GM12878 (cell line): ENCODE measurements around the gene SLCO2B1. TPM values are rescaled to one million over a fixed set of nuclear protein-coding genes. Genes with fewer than 3 reads are reported as not detected.

ENCODE experiments used
- ATAC-seq: fragments of 200-7000 bp; cut with Tn5 transposase; 3 replicates; pipeline ENCODE4 v1.9.1; 2020; ENCODE audit warnings: mild to moderate bottlenecking, moderate library complexity
- BruUV-seq: library from RNA; stranded (reverse); fragments of 400-500 nt; replicated peaks from 2 replicates; lab custom pipeline; 2021; lab: Mats Ljungman, UMichigan
- CTCF ChIA-PET: fragments of 300-600 bp; sonication (Branson Sonifier 250); formaldehyde crosslinking; extraction: SDS; loops from one replicate; lab custom pipeline; 2021; ENCODE audit warnings: inconsistent platforms; lab: Yijun Ruan, JAX
- POLR2A ChIA-PET: fragments of 350-600 bp; formaldehyde crosslinking; extraction: SDS; loops from one replicate; lab custom pipeline; 2021; ENCODE audit warnings: inconsistent platforms; lab: Charles Lee
- RAD21 ChIA-PET: fragments of 300-600 bp; sonication (Branson Sonifier 250); formaldehyde crosslinking; loops from one replicate; lab custom pipeline; 2023; ENCODE audit warnings: antibody characterized with exemption; ENCODE audit not compliant: unreplicated experiment; lab: Charles Lee
- SMC1A ChIA-PET: fragments of 300-600 bp; sonication (Branson Sonifier 250); formaldehyde crosslinking; loops from one replicate; lab custom pipeline; 2023; ENCODE audit not compliant: unreplicated experiment, uncharacterized antibody; lab: Charles Lee
- DNase-seq: peaks from one replicate; pipeline ENCODE4 v3.0.0-alpha.2; 2011; ENCODE audit warnings: low read depth, low spot score
- FAIRE-seq: peaks from 3 replicates; lab custom pipeline; 2011; peaks lifted over from hg19 to GRCh38; lab: Jason Lieb, UNC
- H2AFZ ChIP-seq: 2 replicates; pipeline ENCODE4 v1.6.0; 2011; ENCODE audit warnings: low read depth, low read length, control low read depth; ENCODE audit not compliant: control insufficient read depth
- H3K27ac ChIP-seq: 2 replicates; pipeline ENCODE4 v1.5.1; 2011; ENCODE audit warnings: control low read depth; ENCODE audit not compliant: control insufficient read depth, insufficient read depth
- H3K27me3 ChIP-seq, 2 experiments: replicated peaks in 1 of 2; 2 replicates each; pipeline versions ENCODE4 v1.6.0 to v1.6.1; 2011; ENCODE audit warnings: low read length in 1 of 2; ENCODE audit not compliant: control insufficient read depth in 2 of 2, insufficient read depth in 2 of 2
- H3K36me3 ChIP-seq, 2 experiments: 2 replicates each; pipeline ENCODE4 v1.5.1; 2011; ENCODE audit warnings: low read length in 1 of 2; ENCODE audit not compliant: control insufficient read depth in 2 of 2, insufficient read depth in 2 of 2
- H3K4me1 ChIP-seq: 2 replicates; pipeline ENCODE4 v1.6.1; 2011; ENCODE audit warnings: mild to moderate bottlenecking, low read length, moderate library complexity, mixed read lengths; ENCODE audit not compliant: control insufficient read depth, insufficient read depth
- H3K4me2 ChIP-seq: 2 replicates; pipeline ENCODE4 v1.6.0; 2011; ENCODE audit warnings: control low read depth; ENCODE audit not compliant: control insufficient read depth, insufficient read depth
- H3K4me3 ChIP-seq: fragments of 200-600 bp; sonication (generic); 2 replicates; pipeline ENCODE4 v1.5.1; 2016
- H3K79me2 ChIP-seq: 2 replicates; pipeline ENCODE4 v1.6.0; 2011; ENCODE audit warnings: low read length; ENCODE audit not compliant: control insufficient read depth, insufficient read depth
- H3K9ac ChIP-seq: 2 replicates; pipeline ENCODE4 v1.8.0; 2011; ENCODE audit warnings: low read length, control low read depth, mixed read lengths; ENCODE audit not compliant: control insufficient read depth, insufficient read depth
- H3K9me3 ChIP-seq: replicated peaks from 3 replicates; pipeline ENCODE4 v1.5.1; 2011; ENCODE audit warnings: mild to moderate bottlenecking, low read length; ENCODE audit not compliant: control insufficient read depth, insufficient read depth
- H4K20me1 ChIP-seq: 2 replicates; pipeline ENCODE4 v1.6.0; 2011; ENCODE audit not compliant: control insufficient read depth, insufficient read depth
- BRCA1 ChIP-seq: IDR thresholded peaks from 2 replicates; pipeline ENCODE4 v1.6.1; 2011; ENCODE audit warnings: low read depth, low read length, improper control_type of control experiment
- CBFB ChIP-seq: IDR thresholded peaks from 2 replicates; pipeline ENCODE4 v1.6.1; 2016; ENCODE audit warnings: antibody characterized with exemption, low read depth
- CBX5 ChIP-seq: sonication (generic); IDR thresholded peaks from 2 replicates; pipeline ENCODE4 v1.6.1; 2016; ENCODE audit warnings: low read depth, moderate library complexity, mild to moderate bottlenecking, inconsistent platforms
- EGR1 ChIP-seq, 2 experiments: IDR thresholded peaks; 1 replicate in 1 of 2; 2 replicates in 1 of 2; pipeline ENCODE4 v1.6.1; 2011 to 2012; ENCODE audit warnings: low read depth in 2 of 2, low read length in 2 of 2, borderline replicate concordance in 1 of 2, mild to moderate bottlenecking in 1 of 2, moderate library complexity in 1 of 2
- MYC ChIP-seq: IDR thresholded peaks from 2 replicates; pipeline ENCODE4 v1.6.1; 2011; ENCODE audit warnings: mild to moderate bottlenecking, low read length, moderate library complexity, inconsistent platforms; ENCODE audit not compliant: insufficient read depth, insufficient replicate concordance, insufficient read length, severe bottlenecking
- POLR2A ChIP-seq: IDR thresholded peaks from 2 replicates; pipeline ENCODE4 v1.6.1; 2011; ENCODE audit warnings: low read depth, mild to moderate bottlenecking, low read length
- RBBP5 ChIP-seq: fragments of 200-600 bp; sonication (generic); conservative IDR thresholded peaks from 2 replicates; pipeline ENCODE4 v1.6.1; 2016
- RUNX3 ChIP-seq: IDR thresholded peaks from 2 replicates; pipeline ENCODE4 v1.6.1; 2012; ENCODE audit warnings: low read length, inconsistent platforms
- SP1 ChIP-seq: IDR thresholded peaks from one replicate; pipeline ENCODE4 v1.6.1; 2011; ENCODE audit warnings: low read depth, low read length
- TBL1XR1 ChIP-seq: IDR thresholded peaks from 2 replicates; pipeline ENCODE4 v1.6.1; 2012; ENCODE audit warnings: low read depth, low read length, improper control_type of control experiment
- TCF12 ChIP-seq: IDR thresholded peaks from 2 replicates; pipeline ENCODE4 v1.6.1; 2011; ENCODE audit warnings: low read depth, mild to moderate bottlenecking, low read length
- WGBS: methylation state at CpG from one replicate; pipeline ENCODE4 v1.1.6; 2016; ENCODE audit warnings: low lambda C conversion rate; ENCODE audit not compliant: insufficient replicate concordance, insufficient coverage; ENCODE audit errors: missing lambda C conversion rate; 5-methylcytosine and 5-hydroxymethylcytosine counted together
- in situ Hi-C: fragments of 300-500 bp; cut with MboI; formaldehyde crosslinking; loops from 9 replicates; pipeline ENCODE4 v1.14.3; 2018; ENCODE audit warnings: mixed read lengths
- intact Hi-C: fragments of 100-400 bp; cut with micrococcal nuclease; formaldehyde crosslinking; loops from one replicate; pipeline ENCODE4 v1.14.2; 2022; ENCODE audit not compliant: unreplicated experiment
- polyA plus RNA-seq, 11 experiments: library from polyadenylated mRNA; depleted of rRNA in 4 of 11; unstranded in 6 of 11; stranded (reverse) in 5 of 11; fragments of >200 nt; fragmentation: Nextera tagmentation in 4 of 11; fragmentation: Illumina TruSeq in 1 of 11; extraction: Ambion mirVana in 4 of 11; extraction: Trizol in 1 of 11; gene quantifications; 1 replicate in 1 of 11; 2 replicates in 10 of 11; pipeline versions ENCODE4 v1.2.1 to v1.2.3, GENCODE V29; 2011 to 2016; ENCODE audit warnings: inconsistent platforms in 2 of 11, missing spikeins in 2 of 11, low read depth in 1 of 11
- total RNA-seq, 4 experiments: library from RNA; depleted of rRNA in 3 of 4; stranded (reverse); fragments of >200 nt in 3 of 4; fragmentation: Illumina TruSeq in 1 of 4; extraction: Trizol in 1 of 4; gene quantifications; 2 replicates each; pipeline versions ENCODE4 v1.2.1 to v1.2.3, GENCODE V29; 2013 to 2021
- TF ChIP-seq, protein P1 (sequence below): fragments of 450-650 bp; IDR thresholded peaks from 2 replicates; pipeline ENCODE4 v1.6.1; 2017; ENCODE audit warnings: mild to moderate bottlenecking, moderate library complexity
- TF ChIP-seq, protein P2 (sequence below): IDR thresholded peaks from 2 replicates; pipeline ENCODE4 v1.6.1; 2012; ENCODE audit warnings: low read depth, low read length, improper control_type of control experiment

The SLCO2B1 gene
- total and polyA plus RNA-seq, 10 of the 15 experiments (the other 5 are each of a cell fraction or from before 2014, with no cell fraction given): 0.05 to 3.5 (median 0.93) TPM; not detected in 2

- Histone ChIP-seq H3K9ac (no peak overlapping the region), H4K20me1 (no peaks in the 10 kb centered on the region), H3K4me1 (no peaks in the 10 kb centered on the region), H3K27me3 (peaks cover 0 to 1% of the 10 kb centered on the region in 2 experiments; a peak in 2 of 4 replicates), H3K36me3 (no peaks in the 10 kb centered on the region), H3K4me3 (no peak overlapping the region), H2AFZ (no peak overlapping the region), H3K9me3 (peaks cover 3% of the 10 kb centered on the region; the same call in 2 of the 3 replicates), H3K79me2 (no peaks in the 10 kb centered on the region), H3K27ac (no peak overlapping the region), H3K4me2 (no peak overlapping the region)
- in situ Hi-C loops (loop anchor here (5.0 kb wide), 3 partner anchors 102 to 317 kb away; no protein-coding TSS in a partner anchor), intact Hi-C loops (loop anchor here (2.0 kb wide), 1 partner anchor 227 kb away; no protein-coding TSS in a partner anchor)
- FAIRE-seq (no peak), DNase-seq (no peak), ATAC-seq (no peak)
- 31% methylated on average over 2 of the region's 3 CpGs for WGBS
- ChIA-PET SMC1A (interaction anchor here (1.0 to 3.3 kb wide), 5 partner anchors 30 to 227 kb away, joined by 3 to 20 read pairs (median 5); no protein-coding TSS in a partner anchor), CTCF (interaction anchor here (1.1 to 7.1 kb wide), 10 partner anchors 9 to 323 kb away, joined by 3 to 129 read pairs (median 12); no protein-coding TSS in a partner anchor), POLR2A (no interaction called here), RAD21 (interaction anchor here (1.4 to 2.4 kb wide), 2 partner anchors 105 to 227 kb away, joined by 4 to 17 read pairs; no protein-coding TSS in a partner anchor)
- BruUV-seq: no TSS peak
- TF ChIP-seq RBBP5: no peak
Observed at GRCh38 chr11:75249704-75250103, 98.8 kb downstream of the SLCO2B1 start.

DNA sequence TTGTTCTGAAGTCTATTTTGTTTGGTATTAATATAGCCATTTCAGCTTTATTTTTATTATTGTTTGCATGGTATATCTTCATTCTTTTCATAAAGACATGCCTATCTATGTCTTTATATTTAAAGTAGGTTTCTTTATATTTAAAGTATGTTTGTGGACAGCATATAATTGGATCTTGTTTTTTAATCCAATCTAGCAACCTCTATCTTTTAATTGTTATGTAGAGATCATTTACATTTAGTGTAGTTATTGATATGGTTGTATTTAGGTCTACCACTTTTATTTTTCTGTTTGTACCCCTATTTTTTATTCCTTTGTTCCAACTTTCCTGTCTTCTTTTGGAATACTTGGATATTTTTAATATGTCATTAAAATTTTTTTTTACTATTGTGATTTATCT, 103.4 kb downstream of the SLCO2B1 start:
- Histone ChIP-seq H3K36me3 (no peaks in the 10 kb centered on the region), H3K27me3 (no peaks in the 10 kb centered on the region; a peak in 1 of 4 replicates), H3K9ac (no peak overlapping the region), H3K4me1 (no peaks in the 10 kb centered on the region), H3K9me3 (peaks cover 3% of the 10 kb centered on the region; the same call in 2 of the 3 replicates), H4K20me1 (no peaks in the 10 kb centered on the region), H2AFZ (no peak overlapping the region), H3K27ac (no peak overlapping the region), H3K4me2 (no peak overlapping the region), H3K4me3 (no peak overlapping the region), H3K79me2 (no peaks in the 10 kb centered on the region)
- in situ Hi-C loops (no loop called here), intact Hi-C loops (no loop called here)
- ATAC-seq (no peak), FAIRE-seq (no peak), DNase-seq (no peak)
- POLR2A ChIA-PET: no interaction called here
- SMC1A ChIA-PET: interaction anchor here (1.7 kb wide), 1 partner anchor 10 kb away, joined by 3 read pairs; no protein-coding TSS in a partner anchor
- CTCF ChIA-PET: interaction anchor here (0.6 to 1.7 kb wide), 2 partner anchors 114 kb away, joined by 3 to 5 read pairs; no protein-coding TSS in a partner anchor
- RAD21 ChIA-PET: no interaction called here
- BruUV-seq: no TSS peak
- TF ChIP-seq TCF12 (no peak), SP1 (no peak), EGR1 (IDR thresholded peaks at IDR 0.05; ENCODE audit: borderline replicate concordance in 1 of 2, low read depth in 2 of 2, low read length in 2 of 2) (no peak), RUNX3 (no peak), RBBP5 (no peak), TBL1XR1 (no peak), MYC (no peak), BRCA1 (no peak), CBFB (no peak), POLR2A (no peak), CBX5 (no peak)
- TF ChIP-seq, protein P1, sequence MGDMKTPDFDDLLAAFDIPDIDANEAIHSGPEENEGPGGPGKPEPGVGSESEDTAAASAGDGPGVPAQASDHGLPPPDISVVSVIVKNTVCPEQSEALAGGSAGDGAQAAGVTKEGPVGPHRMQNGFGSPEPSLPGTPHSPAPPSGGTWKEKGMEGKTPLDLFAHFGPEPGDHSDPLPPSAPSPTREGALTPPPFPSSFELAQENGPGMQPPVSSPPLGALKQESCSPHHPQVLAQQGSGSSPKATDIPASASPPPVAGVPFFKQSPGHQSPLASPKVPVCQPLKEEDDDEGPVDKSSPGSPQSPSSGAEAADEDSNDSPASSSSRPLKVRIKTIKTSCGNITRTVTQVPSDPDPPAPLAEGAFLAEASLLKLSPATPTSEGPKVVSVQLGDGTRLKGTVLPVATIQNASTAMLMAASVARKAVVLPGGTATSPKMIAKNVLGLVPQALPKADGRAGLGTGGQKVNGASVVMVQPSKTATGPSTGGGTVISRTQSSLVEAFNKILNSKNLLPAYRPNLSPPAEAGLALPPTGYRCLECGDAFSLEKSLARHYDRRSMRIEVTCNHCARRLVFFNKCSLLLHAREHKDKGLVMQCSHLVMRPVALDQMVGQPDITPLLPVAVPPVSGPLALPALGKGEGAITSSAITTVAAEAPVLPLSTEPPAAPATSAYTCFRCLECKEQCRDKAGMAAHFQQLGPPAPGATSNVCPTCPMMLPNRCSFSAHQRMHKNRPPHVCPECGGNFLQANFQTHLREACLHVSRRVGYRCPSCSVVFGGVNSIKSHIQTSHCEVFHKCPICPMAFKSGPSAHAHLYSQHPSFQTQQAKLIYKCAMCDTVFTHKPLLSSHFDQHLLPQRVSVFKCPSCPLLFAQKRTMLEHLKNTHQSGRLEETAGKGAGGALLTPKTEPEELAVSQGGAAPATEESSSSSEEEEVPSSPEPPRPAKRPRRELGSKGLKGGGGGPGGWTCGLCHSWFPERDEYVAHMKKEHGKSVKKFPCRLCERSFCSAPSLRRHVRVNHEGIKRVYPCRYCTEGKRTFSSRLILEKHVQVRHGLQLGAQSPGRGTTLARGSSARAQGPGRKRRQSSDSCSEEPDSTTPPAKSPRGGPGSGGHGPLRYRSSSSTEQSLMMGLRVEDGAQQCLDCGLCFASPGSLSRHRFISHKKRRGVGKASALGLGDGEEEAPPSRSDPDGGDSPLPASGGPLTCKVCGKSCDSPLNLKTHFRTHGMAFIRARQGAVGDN: no peak
- TF ChIP-seq, protein P2, sequence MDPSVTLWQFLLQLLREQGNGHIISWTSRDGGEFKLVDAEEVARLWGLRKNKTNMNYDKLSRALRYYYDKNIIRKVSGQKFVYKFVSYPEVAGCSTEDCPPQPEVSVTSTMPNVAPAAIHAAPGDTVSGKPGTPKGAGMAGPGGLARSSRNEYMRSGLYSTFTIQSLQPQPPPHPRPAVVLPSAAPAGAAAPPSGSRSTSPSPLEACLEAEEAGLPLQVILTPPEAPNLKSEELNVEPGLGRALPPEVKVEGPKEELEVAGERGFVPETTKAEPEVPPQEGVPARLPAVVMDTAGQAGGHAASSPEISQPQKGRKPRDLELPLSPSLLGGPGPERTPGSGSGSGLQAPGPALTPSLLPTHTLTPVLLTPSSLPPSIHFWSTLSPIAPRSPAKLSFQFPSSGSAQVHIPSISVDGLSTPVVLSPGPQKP: no peak
